K562 treated with DMSO at 1 percent for 48 hours (cell line): Measurements from ENCODE around the gene GPR85. TPM values are rescaled to one million over a fixed set of nuclear protein-coding genes. Genes with fewer than 3 reads are reported as not detected.

Experiments
- total RNA-seq: library from RNA; unstranded; fragments of 300-600 nt; gene quantifications from 2 replicates; pipeline ENCODE4 v1.2.3, GENCODE V29; 2022; ENCODE audit warnings: low replicate concordance; ENCODE audit errors: extremely low read depth

The GPR85 gene
- not detected in 2 replicates for total RNA-seq

GRCh38 chr7:113086431-113086888, at the start of gene GPR85:
Gene GPR85 (minus strand): TSS chr7:113086827. CDS start chr7:113084721, 2,106 bp downstream.

GRCh38 chr7:113118074-113118959, 31.7 kb upstream of the GPR85 start, which contains the start of gene SMIM30:
Gene SMIM30 (minus strand): TSS chr7:113118554. CDS start chr7:113117578, 976 bp downstream.

Other genes starting within 250 kb of the GPR85 start
- gene SMIM30, start 31.7 kb upstream of the GPR85 start, total RNA-seq: not detected in 2 replicates